OCI-LY1 (cell line): Measurements from ENCODE around the gene TNF.

Experiments
- CTCF ChIP-seq: fragments of 200-600 bp; sonication (generic), shearing (Covaris generic); IDR thresholded peaks from 2 replicates; pipeline ENCODE4 v1.5.1; 2017; ENCODE audit warnings: mild to moderate bottlenecking, antibody characterized with exemption, low read length, moderate library complexity, mixed read lengths
- EZH2 ChIP-seq: fragments of 200-600 bp; sonication (generic), shearing (Covaris generic); IDR thresholded peaks from 2 replicates; pipeline ENCODE4 v1.8.0; 2017; ENCODE audit warnings: borderline replicate concordance, mixed run types, mild to moderate bottlenecking, antibody characterized with exemption, low read length, moderate library complexity, mixed read lengths

DNA sequence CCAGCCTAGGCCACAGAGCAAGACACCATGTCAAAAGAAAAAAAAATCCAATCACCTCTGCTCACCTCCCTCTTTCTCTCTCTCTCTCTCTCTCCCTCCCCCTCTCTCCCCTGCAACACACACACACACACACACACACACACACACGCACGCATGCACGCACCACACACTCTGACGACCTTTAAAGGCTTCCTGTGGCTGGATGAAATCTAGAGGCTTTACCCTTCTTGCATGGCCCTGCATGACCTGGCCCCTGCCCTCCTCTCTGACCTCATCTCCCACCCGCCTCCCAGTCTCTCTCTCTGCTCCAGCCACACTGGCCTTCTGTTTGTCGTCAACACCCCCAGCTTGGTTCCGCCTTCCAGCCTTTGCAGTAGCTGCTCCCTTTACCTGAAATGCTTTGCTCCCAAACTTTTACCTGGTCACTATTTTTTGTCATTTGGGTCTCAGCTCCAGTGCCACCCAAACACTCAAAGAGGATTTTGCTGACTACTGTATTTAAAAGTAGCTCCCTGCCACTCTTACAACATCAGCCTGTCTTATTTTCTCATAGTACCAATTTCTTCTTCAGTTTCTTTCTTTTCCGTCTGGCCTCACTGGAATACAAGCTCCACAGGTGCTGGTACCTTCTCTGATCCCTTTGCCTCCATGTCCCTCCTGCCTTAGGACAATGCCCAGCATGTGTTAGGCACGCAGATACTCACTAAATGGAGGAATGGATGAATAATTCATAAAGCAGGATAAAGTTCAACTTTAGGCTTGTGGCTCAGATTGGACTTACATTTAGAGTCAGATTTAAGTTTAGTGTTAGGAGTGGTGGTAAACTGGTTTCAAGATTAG lies 7.6 kb upstream of the TNF start:
- TF ChIP-seq CTCF, result no peak
- no peak for TF ChIP-seq EZH2
